Measurements from ENCODE around the gene RNU6-7. TPM values are rescaled to one million over a fixed set of nuclear protein-coding genes. Genes with fewer than 3 reads are reported as not detected.

RNU6-7 gene
- total RNA-seq, 1 donor from 2014 or later: not detected

- no peaks in the 10 kb centered on the region for H3K9me3 Mint-ChIP-seq (ENCODE audit: unreplicated experiment)
- H3K27me3 Mint-ChIP-seq (ENCODE audit: unreplicated experiment): no peaks in the 10 kb centered on the region
- no peak for TF ChIP-seq CTCF (IDR thresholded peaks at IDR 0.05; ENCODE audit: unreplicated experiment)
- peaks cover 7% of the 10 kb centered on the region for H3K4me1 Mint-ChIP-seq (ENCODE audit: unreplicated experiment)
- no peak for DNase-seq (ENCODE audit: low spot score)
- H3K27ac Mint-ChIP-seq (ENCODE audit: unreplicated experiment): peak overlapping the region; percentile 30
- no peaks in the 10 kb centered on the region for H3K36me3 Mint-ChIP-seq (ENCODE audit: low read depth, unreplicated experiment)
- peak overlapping the region; percentile 92 for H3K4me3 Mint-ChIP-seq (ENCODE audit: unreplicated experiment)
These were observed 1.3 kb upstream of the RNU6-7 start for GRCh38 chr14:32200368-32201192.

- no peak for TF ChIP-seq CTCF (IDR thresholded peaks at IDR 0.05; ENCODE audit: unreplicated experiment)
- H3K9me3 Mint-ChIP-seq (ENCODE audit: unreplicated experiment): no peaks in the 10 kb centered on the region
- peak overlapping the region; percentile 92 for H3K4me3 Mint-ChIP-seq (ENCODE audit: unreplicated experiment)
- peaks cover 7% of the 10 kb centered on the region for H3K4me1 Mint-ChIP-seq (ENCODE audit: unreplicated experiment)
- H3K36me3 Mint-ChIP-seq (ENCODE audit: low read depth, unreplicated experiment): no peaks in the 10 kb centered on the region
- H3K27ac Mint-ChIP-seq (ENCODE audit: unreplicated experiment): peak overlapping the region; percentile 98
- DNase-seq (ENCODE audit: low spot score): peak; percentile 87
- H3K27me3 Mint-ChIP-seq (ENCODE audit: unreplicated experiment): no peaks in the 10 kb centered on the region
These were observed 541 bp upstream of the RNU6-7 start for GRCh38 chr14:32201193-32201815.

GRCh38 chr14:32202491-32202997 is 699 bp downstream of the RNU6-7 start:
- H3K4me3 Mint-ChIP-seq (ENCODE audit: unreplicated experiment): peak overlapping the region; percentile 92
- no peak for TF ChIP-seq CTCF (IDR thresholded peaks at IDR 0.05; ENCODE audit: unreplicated experiment)
- no peaks in the 10 kb centered on the region for H3K9me3 Mint-ChIP-seq (ENCODE audit: unreplicated experiment)
- peaks cover 7% of the 10 kb centered on the region for H3K4me1 Mint-ChIP-seq (ENCODE audit: unreplicated experiment)
- DNase-seq (ENCODE audit: low spot score): peak; percentile 5
- H3K27ac Mint-ChIP-seq (ENCODE audit: unreplicated experiment): peak overlapping the region; percentile 98
- H3K27me3 Mint-ChIP-seq (ENCODE audit: unreplicated experiment): no peaks in the 10 kb centered on the region
- no peaks in the 10 kb centered on the region for H3K36me3 Mint-ChIP-seq (ENCODE audit: low read depth, unreplicated experiment)

- DNase-seq (ENCODE audit: low spot score): peak; percentile 87
- H3K4me3 Mint-ChIP-seq (ENCODE audit: unreplicated experiment): peak within 1 kb of the TSS; percentile 92
- H3K9me3 Mint-ChIP-seq (ENCODE audit: unreplicated experiment): no peaks in the 10 kb centered on the region
- H3K36me3 Mint-ChIP-seq (ENCODE audit: low read depth, unreplicated experiment): no peaks in the 10 kb centered on the region
- peaks cover 7% of the 10 kb centered on the region for H3K4me1 Mint-ChIP-seq (ENCODE audit: unreplicated experiment)
- no peaks in the 10 kb centered on the region for H3K27me3 Mint-ChIP-seq (ENCODE audit: unreplicated experiment)
- no peak for TF ChIP-seq CTCF (IDR thresholded peaks at IDR 0.05; ENCODE audit: unreplicated experiment)
- peak within 1 kb of the TSS; percentile 98 for H3K27ac Mint-ChIP-seq (ENCODE audit: unreplicated experiment)
These were observed 1.4 kb downstream of the RNU6-7 start, which contains the start of gene RNU6-8 for GRCh38 chr14:32202998-32203882. Gene RNU6-8, minus strand, starts transcription at chr14:32203269.
